Measurements from ENCODE around the gene SPTB.

The SPTB gene

DNA sequence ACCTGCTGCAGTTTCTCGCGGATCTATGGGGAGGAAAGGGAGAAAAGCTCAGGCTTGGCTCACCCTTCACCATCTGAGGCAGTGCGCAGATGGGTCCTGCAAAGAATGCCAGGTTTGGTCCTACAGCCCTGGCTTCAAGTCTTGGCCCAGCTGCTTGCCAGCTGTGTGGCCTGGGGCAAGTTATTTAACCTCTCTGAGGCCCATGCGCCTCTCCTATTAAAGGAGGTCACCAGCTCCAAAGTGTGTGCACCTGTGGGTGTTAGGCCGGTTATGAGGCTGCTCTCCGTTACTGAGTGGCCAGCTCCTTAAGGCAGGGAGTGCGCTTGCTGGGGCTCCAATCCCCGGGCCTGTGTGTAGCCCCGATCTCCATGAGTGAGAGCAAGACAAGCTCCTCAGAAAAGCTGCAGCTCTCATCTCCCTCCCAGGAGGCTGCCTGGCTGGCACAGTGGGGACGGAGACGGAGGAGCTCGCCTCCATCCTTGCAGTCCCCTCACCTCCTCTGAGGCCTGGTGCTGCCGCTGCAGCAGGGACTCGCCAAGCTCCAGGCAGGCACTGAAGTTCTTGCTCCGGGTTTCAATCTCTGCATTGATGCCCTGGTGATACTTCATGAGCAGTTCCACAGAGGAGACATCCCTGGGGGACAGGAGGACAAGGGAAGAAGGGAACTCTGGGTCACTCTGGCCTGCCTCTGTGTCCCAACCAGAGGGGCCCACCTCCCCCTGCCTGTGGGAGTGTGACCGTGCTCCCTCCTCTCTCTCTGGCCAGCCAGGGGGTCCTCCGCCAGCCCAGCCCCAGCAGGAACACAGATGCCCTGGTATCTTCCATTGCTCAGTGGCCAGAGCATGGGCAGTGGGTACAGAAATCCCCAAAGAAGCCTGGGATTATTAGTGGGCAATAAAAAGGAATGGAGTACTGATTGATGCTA lies 110.3 kb downstream of the SPTB start:
- WGBS, 2 experiments, result 93 to 94% methylated on average over 17 of the region's 17 CpGs
- Histone ChIP-seq H3K9me3 (ENCODE audit: control insufficient read depth, low read length) (no peaks in the 10 kb centered on the region), H3K27ac (ENCODE audit: insufficient read depth, low read depth, low read length, poor library complexity, severe bottlenecking) (no peak overlapping the region), H3K27me3 (ENCODE audit: control insufficient read depth, insufficient read depth, low read length, poor library complexity, severe bottlenecking) (peaks cover 2% of the 10 kb centered on the region), H3K36me3 (ENCODE audit: control insufficient read depth, insufficient read depth, low read length) (no peaks in the 10 kb centered on the region), H3K4me1 (ENCODE audit: control insufficient read depth, insufficient read depth, low read length) (peaks cover 8% of the 10 kb centered on the region), H3K4me3 (ENCODE audit: insufficient read depth, low read depth, low read length) (no peak overlapping the region)

DNA sequence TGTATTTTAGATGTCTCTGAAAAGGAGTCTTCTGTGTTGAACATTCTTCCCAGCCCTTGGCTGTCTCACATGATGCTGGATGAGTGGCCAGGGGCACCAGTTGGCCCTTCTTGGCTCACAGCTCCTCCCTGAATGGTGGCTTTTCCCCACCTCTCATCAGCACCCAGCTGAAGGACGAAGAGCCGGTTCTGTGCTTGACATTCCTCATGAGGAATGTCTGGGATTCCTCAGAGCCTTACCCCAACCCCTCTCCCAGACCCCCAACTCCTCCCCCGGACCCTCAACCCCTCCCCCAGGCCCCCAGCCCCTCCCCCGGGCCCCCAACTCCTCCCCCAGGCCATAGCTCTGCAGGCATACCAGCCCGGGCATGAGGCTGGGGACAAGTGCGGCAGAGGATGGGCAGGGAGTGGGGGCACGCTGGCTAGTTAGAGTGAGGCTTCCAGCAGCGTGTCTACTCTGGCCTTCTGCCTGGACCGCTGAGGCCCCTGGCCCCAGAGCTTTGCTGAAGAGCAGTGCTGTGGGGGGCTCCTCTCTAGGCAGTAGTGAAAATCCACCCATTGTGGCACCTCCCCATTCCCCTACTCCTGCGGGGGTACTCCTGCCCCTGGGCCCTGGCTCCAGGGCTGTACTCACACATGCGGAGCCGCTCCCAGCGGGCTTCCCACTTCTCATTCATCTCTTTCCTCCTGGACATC lies 111.2 kb downstream of the SPTB start:
- H3K4me1 ChIP-seq (ENCODE audit: control insufficient read depth, insufficient read depth, low read length), result peaks cover 16% of the 10 kb centered on the region
- WGBS, 2 experiments, result 80% methylated on average over 9 to 12 of the region's 13 CpGs
- H3K4me3 ChIP-seq (ENCODE audit: insufficient read depth, low read depth, low read length), result no peak overlapping the region
- H3K27me3 ChIP-seq (ENCODE audit: control insufficient read depth, insufficient read depth, low read length, poor library complexity, severe bottlenecking), result peaks cover 10% of the 10 kb centered on the region
- H3K27ac ChIP-seq (ENCODE audit: insufficient read depth, low read depth, low read length, poor library complexity, severe bottlenecking), result no peak overlapping the region
- H3K9me3 ChIP-seq (ENCODE audit: control insufficient read depth, low read length), result no peaks in the 10 kb centered on the region
- no peaks in the 10 kb centered on the region for H3K36me3 ChIP-seq (ENCODE audit: control insufficient read depth, insufficient read depth, low read length)

GRCh38 chr14:64767215-64767964 lies 112.3 kb downstream of the SPTB start:
- WGBS, 2 experiments, result 91 to 93% methylated on average over 15 of the region's 15 CpGs
- H3K4me1 ChIP-seq (ENCODE audit: control insufficient read depth, insufficient read depth, low read length), result peaks cover 27% of the 10 kb centered on the region
- H3K36me3 ChIP-seq (ENCODE audit: control insufficient read depth, insufficient read depth, low read length), result no peaks in the 10 kb centered on the region
- H3K27ac ChIP-seq (ENCODE audit: insufficient read depth, low read depth, low read length, poor library complexity, severe bottlenecking), result no peak overlapping the region
- H3K4me3 ChIP-seq (ENCODE audit: insufficient read depth, low read depth, low read length), result no peak overlapping the region
- peaks cover 16% of the 10 kb centered on the region for H3K27me3 ChIP-seq (ENCODE audit: control insufficient read depth, insufficient read depth, low read length, poor library complexity, severe bottlenecking)
- H3K9me3 ChIP-seq (ENCODE audit: control insufficient read depth, low read length), result no peaks in the 10 kb centered on the region

GRCh38 chr14:64766430-64767151 lies 113.1 kb downstream of the SPTB start:
- WGBS, 2 experiments, result 66% methylated on average over 25 of the region's 25 CpGs
- Histone ChIP-seq H3K9me3 (ENCODE audit: control insufficient read depth, low read length) (no peaks in the 10 kb centered on the region), H3K36me3 (ENCODE audit: control insufficient read depth, insufficient read depth, low read length) (no peaks in the 10 kb centered on the region), H3K27ac (ENCODE audit: insufficient read depth, low read depth, low read length, poor library complexity, severe bottlenecking) (no peak overlapping the region), H3K4me1 (ENCODE audit: control insufficient read depth, insufficient read depth, low read length) (peaks cover 35% of the 10 kb centered on the region), H3K27me3 (ENCODE audit: control insufficient read depth, insufficient read depth, low read length, poor library complexity, severe bottlenecking) (peaks cover 16% of the 10 kb centered on the region), H3K4me3 (ENCODE audit: insufficient read depth, low read depth, low read length) (no peak overlapping the region)

- WGBS, 2 experiments, result 95 to 96% methylated on average over 4 of the region's 4 CpGs
- Histone ChIP-seq H3K4me1 (ENCODE audit: control insufficient read depth, insufficient read depth, low read length) (peaks cover 37% of the 10 kb centered on the region), H3K27me3 (ENCODE audit: control insufficient read depth, insufficient read depth, low read length, poor library complexity, severe bottlenecking) (peaks cover 16% of the 10 kb centered on the region), H3K4me3 (ENCODE audit: insufficient read depth, low read depth, low read length) (no peak overlapping the region), H3K27ac (ENCODE audit: insufficient read depth, low read depth, low read length, poor library complexity, severe bottlenecking) (no peak overlapping the region), H3K36me3 (ENCODE audit: control insufficient read depth, insufficient read depth, low read length) (no peaks in the 10 kb centered on the region), H3K9me3 (ENCODE audit: control insufficient read depth, low read length) (no peaks in the 10 kb centered on the region)
These were observed 113.9 kb downstream of the SPTB start for GRCh38 chr14:64765740-64766302.

DNA sequence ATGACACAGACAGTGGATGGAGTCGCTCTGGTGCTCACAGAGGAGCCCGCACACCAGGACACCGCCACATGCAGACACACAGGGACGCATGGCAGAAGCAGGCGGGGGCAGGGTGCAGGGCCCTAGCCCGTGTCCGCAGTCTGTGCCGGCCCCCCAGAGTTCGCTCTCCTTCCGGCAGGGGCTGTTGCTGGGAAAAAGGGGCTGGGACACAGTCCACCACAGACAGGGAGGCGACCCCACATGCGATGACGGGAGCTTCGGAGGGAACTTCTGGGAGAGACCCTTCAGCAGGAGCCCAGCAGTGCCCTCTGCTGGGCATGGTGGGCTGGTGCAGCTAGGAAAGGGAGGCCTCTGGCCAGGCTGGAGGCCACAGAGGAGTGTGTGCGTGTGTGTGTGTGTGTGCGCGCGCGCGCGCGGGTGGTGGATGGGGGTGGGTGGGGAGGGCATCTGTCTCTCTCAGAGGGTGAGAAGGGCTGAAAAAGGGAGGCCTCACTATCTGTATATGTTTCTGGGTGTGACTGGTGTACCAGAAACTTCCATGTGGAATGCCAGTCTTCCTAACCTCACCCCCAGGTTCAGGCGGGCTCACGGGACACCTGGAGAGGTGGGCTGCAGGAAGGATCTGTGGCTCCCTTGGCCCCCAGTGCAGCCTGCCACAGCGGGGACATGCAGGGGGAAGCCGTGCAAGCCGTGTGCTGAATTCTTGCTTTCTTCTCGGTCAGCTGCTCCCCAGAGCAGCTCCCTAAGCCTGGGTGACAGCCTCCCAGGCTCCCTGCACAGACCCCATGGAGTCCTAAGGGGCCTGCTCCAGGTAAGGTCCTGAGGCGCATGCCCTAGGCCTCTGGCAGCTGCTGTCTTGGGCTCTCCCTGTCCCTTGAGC lies 114.8 kb downstream of the SPTB start:
- Histone ChIP-seq H3K36me3 (ENCODE audit: control insufficient read depth, insufficient read depth, low read length) (no peaks in the 10 kb centered on the region), H3K4me3 (ENCODE audit: insufficient read depth, low read depth, low read length) (no peak overlapping the region), H3K27ac (ENCODE audit: insufficient read depth, low read depth, low read length, poor library complexity, severe bottlenecking) (no peak overlapping the region), H3K9me3 (ENCODE audit: control insufficient read depth, low read length) (no peaks in the 10 kb centered on the region), H3K4me1 (ENCODE audit: control insufficient read depth, insufficient read depth, low read length) (peaks cover 37% of the 10 kb centered on the region), H3K27me3 (ENCODE audit: control insufficient read depth, insufficient read depth, low read length, poor library complexity, severe bottlenecking) (peaks cover 16% of the 10 kb centered on the region)
- WGBS, 2 experiments, result 42 to 45% methylated on average over 21 of the region's 29 CpGs

- no peak overlapping the region for H3K27ac ChIP-seq (ENCODE audit: insufficient read depth, low read depth, low read length, poor library complexity, severe bottlenecking)
- H3K27me3 ChIP-seq (ENCODE audit: control insufficient read depth, insufficient read depth, low read length, poor library complexity, severe bottlenecking), result peaks cover 16% of the 10 kb centered on the region
- 57 to 58% methylated on average over 18 of the region's 18 CpGs for WGBS, 2 experiments
- H3K9me3 ChIP-seq (ENCODE audit: control insufficient read depth, low read length), result no peaks in the 10 kb centered on the region
- peaks cover 37% of the 10 kb centered on the region for H3K4me1 ChIP-seq (ENCODE audit: control insufficient read depth, insufficient read depth, low read length)
- no peak overlapping the region for H3K4me3 ChIP-seq (ENCODE audit: insufficient read depth, low read depth, low read length)
- H3K36me3 ChIP-seq (ENCODE audit: control insufficient read depth, insufficient read depth, low read length), result no peaks in the 10 kb centered on the region
These were observed 115.7 kb downstream of the SPTB start for GRCh38 chr14:64763801-64764621.

GRCh38 chr14:64763085-64763782 lies 116.5 kb downstream of the SPTB start:
- H3K4me1 ChIP-seq (ENCODE audit: control insufficient read depth, insufficient read depth, low read length), result peaks cover 45% of the 10 kb centered on the region
- no peaks in the 10 kb centered on the region for H3K9me3 ChIP-seq (ENCODE audit: control insufficient read depth, low read length)
- no peak overlapping the region for H3K4me3 ChIP-seq (ENCODE audit: insufficient read depth, low read depth, low read length)
- H3K27me3 ChIP-seq (ENCODE audit: control insufficient read depth, insufficient read depth, low read length, poor library complexity, severe bottlenecking), result peaks cover 16% of the 10 kb centered on the region
- 89 to 91% methylated on average over 11 of the region's 11 CpGs for WGBS, 2 experiments
- H3K27ac ChIP-seq (ENCODE audit: insufficient read depth, low read depth, low read length, poor library complexity, severe bottlenecking), result no peak overlapping the region
- no peaks in the 10 kb centered on the region for H3K36me3 ChIP-seq (ENCODE audit: control insufficient read depth, insufficient read depth, low read length)

All from ectodermal cell (in vitro differentiated cells).